SK-N-SH (cell line): Measurements from ENCODE around the gene AP3S2. TPM values are rescaled to one million over a fixed set of nuclear protein-coding genes. Genes with fewer than 3 reads are reported as not detected.

Source experiments
- CTCF ChIA-PET: fragments of 300-600, 350-600 bp; formaldehyde crosslinking; extraction: SDS; loops from one replicate; lab custom pipeline; 2021; lab: Yijun Ruan, JAX
- POLR2A ChIA-PET: fragments of 350-600 bp; sonication (Branson Sonifier 250); formaldehyde crosslinking; extraction: SDS; loops from one replicate; lab custom pipeline; 2020; ENCODE audit warnings: antibody characterized with exemption, inconsistent platforms; lab: Yijun Ruan, JAX
- DNase-seq: peaks from one replicate; pipeline ENCODE4 v3.0.0; 2012
- H2AFZ ChIP-seq: fragments of 200-600 bp; sonication (generic); 2 replicates; pipeline ENCODE4 v1.8.1; 2016; ENCODE audit warnings: antibody characterized with exemption, mild to moderate bottlenecking, low read depth
- H3F3A ChIP-seq: fragments of 200-600 bp; sonication (generic); replicated peaks from 2 replicates; pipeline ENCODE3; 2016; ENCODE audit warnings: antibody characterized with exemption, mild to moderate bottlenecking; ENCODE audit not compliant: insufficient read depth
- H3K27ac ChIP-seq, 2 experiments: fragments of 200-500 bp in 1 of 2; fragments of 200-600 bp in 1 of 2; sonication (Bioruptor generic) in 1 of 2; sonication (generic), shearing (Covaris generic) in 1 of 2; 2 replicates each; pipeline versions ENCODE4 v1.5.1 to v1.6.1; 2014 to 2016; ENCODE audit warnings: low read depth in 2 of 2, inconsistent platforms in 1 of 2, low read length in 1 of 2, mild to moderate bottlenecking in 1 of 2, mixed read lengths in 1 of 2
- H3K27me3 ChIP-seq: fragments of 200-600 bp; sonication (generic), shearing (Covaris generic); 2 replicates; pipeline ENCODE4 v1.6.1; 2016; ENCODE audit warnings: mixed run types; ENCODE audit not compliant: insufficient read depth
- H3K36me3 ChIP-seq, 2 experiments: fragments of 200-500 bp in 1 of 2; fragments of 200-600 bp in 1 of 2; sonication (Bioruptor generic) in 1 of 2; sonication (generic) in 1 of 2; replicated peaks in 1 of 2; 2 replicates each; pipeline versions ENCODE3 to v1.5.1; 2014 to 2016; ENCODE audit warnings: low read length in 1 of 2, mild to moderate bottlenecking in 1 of 2; ENCODE audit not compliant: insufficient read depth in 2 of 2, control insufficient read depth in 1 of 2
- H3K4me1 ChIP-seq, 2 experiments: fragments of 200-500 bp in 1 of 2; fragments of 200-600 bp in 1 of 2; sonication (Bioruptor generic) in 1 of 2; sonication (generic), shearing (Covaris generic) in 1 of 2; 2 replicates each; pipeline versions ENCODE4 v1.5.1 to v1.6.1; 2014 to 2016; ENCODE audit warnings: low read depth in 1 of 2, low read length in 1 of 2, mixed run types in 1 of 2; ENCODE audit not compliant: insufficient read depth in 2 of 2, control insufficient read depth in 1 of 2
- H3K4me2 ChIP-seq: fragments of 200-600 bp; sonication (generic), shearing (Covaris generic); 2 replicates; pipeline ENCODE4 v1.6.1; 2017; ENCODE audit warnings: mixed run types
- H3K4me3 ChIP-seq, 2 experiments: fragments of 200-500 bp in 1 of 2; fragments of 200-600 bp in 1 of 2; sonication (Bioruptor generic) in 1 of 2; sonication (generic), shearing (Covaris generic) in 1 of 2; 2 replicates each; pipeline versions ENCODE4 v1.5.1 to v1.8.1; 2014 to 2016; ENCODE audit warnings: low read depth in 2 of 2, inconsistent platforms in 1 of 2, low read length in 1 of 2, mild to moderate bottlenecking in 1 of 2, mixed read lengths in 1 of 2, moderate library complexity in 1 of 2
- H3K79me2 ChIP-seq: fragments of 200-600 bp; sonication (generic); 2 replicates; pipeline ENCODE4 v1.8.1; 2017; ENCODE audit warnings: mild to moderate bottlenecking; ENCODE audit not compliant: insufficient read depth
- H3K9ac ChIP-seq: fragments of 200-600 bp; sonication (generic); 2 replicates; pipeline ENCODE4 v1.6.1; 2017; ENCODE audit warnings: mixed run types
- H3K9me2 ChIP-seq: fragments of 200-600 bp; sonication (generic); 2 replicates; pipeline ENCODE4 v1.6.1; 2017; ENCODE audit warnings: mixed run types
- H3K9me3 ChIP-seq: fragments of 200-600 bp; sonication (generic); 2 replicates; pipeline ENCODE4 v1.6.1; 2017; ENCODE audit warnings: mixed run types, mild to moderate bottlenecking, moderate library complexity
- H4K20me1 ChIP-seq: fragments of 200-600 bp; sonication (generic); 2 replicates; pipeline ENCODE4 v1.6.1; 2017; ENCODE audit warnings: mild to moderate bottlenecking, mixed run types; ENCODE audit not compliant: insufficient read depth
- CHD2 ChIP-seq: fragments of 150-350 bp; IDR thresholded peaks from 2 replicates; pipeline ENCODE4 v1.6.1; 2018; ENCODE audit warnings: low read length; ENCODE audit not compliant: partially characterized antibody
- CTCF ChIP-seq: fragments of 200-600 bp; sonication (generic); IDR thresholded peaks from 2 replicates; pipeline ENCODE4 v1.6.1; 2017; ENCODE audit warnings: antibody characterized with exemption, mild to moderate bottlenecking, moderate library complexity
- ELF1 ChIP-seq: IDR thresholded peaks from 2 replicates; pipeline ENCODE4 v1.4.0; 2012
- EZH2phosphoT487 ChIP-seq: fragments of 200-600 bp; sonication (generic); IDR thresholded peaks from 2 replicates; pipeline ENCODE4 v1.6.1; 2017; ENCODE audit warnings: low read depth, mixed run types, mild to moderate bottlenecking, antibody characterized with exemption, moderate library complexity, borderline replicate concordance
- FOSL2 ChIP-seq: IDR thresholded peaks from 2 replicates; pipeline ENCODE4 v1.4.0; 2012; ENCODE audit warnings: low read depth, mild to moderate bottlenecking, moderate library complexity, borderline replicate concordance
- FOXJ3 ChIP-seq: sonication (generic); formaldehyde crosslinking; IDR thresholded peaks from 2 replicates; pipeline ENCODE4 v1.5.1; 2020; ENCODE audit warnings: mild to moderate bottlenecking, missing genetic modification reagents
- GATA2 ChIP-seq: sonication (generic); formaldehyde crosslinking; IDR thresholded peaks from 2 replicates; pipeline ENCODE4 v1.5.0; 2020; ENCODE audit warnings: mild to moderate bottlenecking, missing genetic modification reagents
- IRF3 ChIP-seq: fragments of 150-350 bp; IDR thresholded peaks from 2 replicates; pipeline ENCODE4 v1.6.1; 2016; ENCODE audit warnings: mild to moderate bottlenecking, low read depth, low read length
- MXI1 ChIP-seq: IDR thresholded peaks from 2 replicates; pipeline ENCODE4 v1.6.1; 2012; ENCODE audit warnings: mild to moderate bottlenecking, low read depth, low read length, improper control_type of control experiment
- NRF1 ChIP-seq: IDR thresholded peaks from 2 replicates; pipeline ENCODE4 v1.6.1; 2012; ENCODE audit warnings: low read depth, mild to moderate bottlenecking, low read length
- PBX3 ChIP-seq: IDR thresholded peaks from 2 replicates; pipeline ENCODE4; 2012
- POLR2AphosphoS5 ChIP-seq: IDR thresholded peaks from 2 replicates; pipeline ENCODE4 v1.6.1; 2012; ENCODE audit warnings: low read depth, low read length
- REST ChIP-seq: IDR thresholded peaks from 2 replicates; pipeline ENCODE4 v1.6.1; 2012; ENCODE audit warnings: mild to moderate bottlenecking, low read depth, low read length, moderate library complexity
- RXRA ChIP-seq: IDR thresholded peaks from 2 replicates; pipeline ENCODE4 v1.4.0; 2012; ENCODE audit warnings: low read depth, mild to moderate bottlenecking, borderline replicate concordance
- SMC3 ChIP-seq: IDR thresholded peaks from 2 replicates; pipeline ENCODE4 v1.6.1; 2012; ENCODE audit warnings: low read depth, low read length, improper control_type of control experiment
- TAF1 ChIP-seq: IDR thresholded peaks from 2 replicates; pipeline ENCODE4 v1.6.1; 2012; ENCODE audit warnings: low read depth, mild to moderate bottlenecking, low read length, moderate library complexity, borderline replicate concordance
- USF1 ChIP-seq: IDR thresholded peaks from 2 replicates; pipeline ENCODE4 v1.4.0; 2012; ENCODE audit warnings: low read depth, borderline replicate concordance
- YY1 ChIP-seq: IDR thresholded peaks from 2 replicates; pipeline ENCODE4 v1.4.0; 2012; ENCODE audit warnings: low read depth, mild to moderate bottlenecking
- ZBTB33 ChIP-seq: IDR thresholded peaks from 2 replicates; pipeline ENCODE4 v1.4.0; 2012; ENCODE audit warnings: low read depth, borderline replicate concordance
- WGBS: methylation state at CpG from one replicate; pipeline ENCODE4 v1.1.6; 2017; ENCODE audit warnings: low lambda C conversion rate; 5-methylcytosine and 5-hydroxymethylcytosine counted together
- polyA plus RNA-seq, 3 experiments: library from polyadenylated mRNA; depleted of rRNA; stranded (reverse); fragments of >200 nt; gene quantifications; 2 replicates each; pipeline ENCODE4 v1.2.3, GENCODE V29; 2012

Gene AP3S2
- polyA plus RNA-seq, 1 of the 3 experiments (the other 2 are of a cell fraction), result 11.9 TPM

GRCh38 chr15:89932880-89933279 lies 39.1 kb upstream of the AP3S2 start:
- ChIA-PET POLR2A (no interaction called here), CTCF (interaction anchor here (0.7 kb wide), 1 partner anchor 15 kb away, joined by 3 read pairs; no protein-coding TSS in a partner anchor)
- no peak overlapping the region for H3K27ac ChIP-seq
- no peaks in the 10 kb centered on the region for H3F3A ChIP-seq
- H2AFZ ChIP-seq, result no peak overlapping the region
- H3K4me2 ChIP-seq, result no peak overlapping the region
- H3K79me2 ChIP-seq, result no peaks in the 10 kb centered on the region
- H3K9ac ChIP-seq, result no peak overlapping the region
- H3K9me3 ChIP-seq, result no peaks in the 10 kb centered on the region
- no peak for TF ChIP-seq SMC3
- no peak for TF ChIP-seq TAF1
- no peak for TF ChIP-seq FOSL2
- no peak for TF ChIP-seq MXI1
- TF ChIP-seq RXRA, result no peak
- no peak for TF ChIP-seq GATA2
- no peak for TF ChIP-seq IRF3
- TF ChIP-seq NRF1, result no peak
- TF ChIP-seq ELF1, result no peak
- TF ChIP-seq USF1, result no peak
- TF ChIP-seq FOXJ3, result no peak
- no peak for TF ChIP-seq YY1
- TF ChIP-seq POLR2AphosphoS5, result no peak
- no peak for TF ChIP-seq EZH2phosphoT487
- TF ChIP-seq ZBTB33, result no peak
- TF ChIP-seq CHD2, result no peak
- TF ChIP-seq CTCF, result no peak
- TF ChIP-seq REST, result no peak
- TF ChIP-seq PBX3, result no peak
- H3K4me3 ChIP-seq, result no peak overlapping the region
- peaks cover 0 to 3% of the 10 kb centered on the region in 2 experiments; a peak in 1 of 4 replicates for H3K4me1 ChIP-seq
- WGBS, result 91% methylated on average over 3 of the region's 3 CpGs
- DNase-seq, result no peak
- no peaks in the 10 kb centered on the region for H4K20me1 ChIP-seq
- peaks cover 7% of the 10 kb centered on the region; the same call in 1 of the 2 replicates for H3K27me3 ChIP-seq
- H3K9me2 ChIP-seq, result no peaks in the 10 kb centered on the region
- H3K36me3 ChIP-seq, result no peaks in the 10 kb centered on the region
